Transverse colon (tissue), 4 donors: ENCODE data around the gene CDKN2B-AS1. TPM values are rescaled to one million over a fixed set of nuclear protein-coding genes. Genes with fewer than 3 reads are reported as not detected.

Source experiments
- DNase-seq: peaks from one replicate; pipeline ENCODE4 v3.0.0-alpha.2; 2019
- H3K27ac ChIP-seq, 4 donors: fragments of 200-600 bp; sonication (generic); 2 replicates each; pipeline ENCODE4 v1.5.1; 2016 to 2018; ENCODE audit warnings: inconsistent platforms in 4 of 4
- H3K27me3 ChIP-seq: fragments of 200-600 bp; sonication (generic); 2 replicates; pipeline ENCODE4 v1.5.1; 2017; ENCODE audit warnings: inconsistent platforms
- H3K36me3 ChIP-seq, 4 donors: fragments of 200-600 bp; sonication (generic); 2 replicates each; pipeline ENCODE4 v1.5.1; 2017 to 2019; ENCODE audit warnings: inconsistent platforms in 4 of 4
- H3K4me1 ChIP-seq, 4 donors: fragments of 200-600 bp; sonication (generic); 2 replicates each; pipeline ENCODE4 v1.5.1; 2017 to 2020; ENCODE audit warnings: inconsistent platforms in 4 of 4
- H3K4me3 ChIP-seq, 4 donors: fragments of 200-600 bp; sonication (generic); 1 replicate in 1 of 4; 2 replicates in 3 of 4; pipeline versions ENCODE4 v1.5.1 to v1.6.1; 2017 to 2019; ENCODE audit warnings: inconsistent platforms in 4 of 4
- H3K9me3 ChIP-seq, 2 donors: fragments of 200-600 bp; sonication (generic); 2 replicates each; pipeline ENCODE4 v1.5.1; 2017 to 2019; ENCODE audit warnings: inconsistent platforms in 2 of 2
- EP300 ChIP-seq: sonication (generic); formaldehyde crosslinking; IDR thresholded peaks from one replicate; pipeline ENCODE4 v1.6.1; 2017; ENCODE audit warnings: antibody characterized with exemption, low read depth
- POLR2A ChIP-seq: fragments of 450-650 bp; IDR thresholded peaks from one replicate; pipeline ENCODE4 v1.6.1; 2016; ENCODE audit warnings: antibody characterized with exemption, mild to moderate bottlenecking, moderate library complexity
- POLR2AphosphoS5 ChIP-seq, 3 donors: sonication (generic); formaldehyde crosslinking; IDR thresholded peaks; one replicate each; pipeline ENCODE4 v1.6.1; 2016; ENCODE audit warnings: antibody characterized with exemption in 3 of 3
- WGBS, 2 donors: methylation state at CpG; one replicate each; pipeline ENCODE4 v1.1.5; 2018; ENCODE audit warnings: low coverage in 1 of 2; 5-methylcytosine and 5-hydroxymethylcytosine counted together
- in situ Hi-C, 4 donors: fragments of 200-750 bp; cut with MboI; loops; one replicate each; pipeline versions ENCODE4 v1.15.0 to v1.15.1; 2017; ENCODE audit warnings: low sequenced_read_pairs in 3 of 4, low pct_ligation_motif_present in 1 of 4, low pct_unique_long_range_greater_than_20kb in 1 of 4
- intact Hi-C: fragments of 100-400 bp; cut with DNase I; formaldehyde crosslinking; loops from one replicate; pipeline ENCODE4 v1.15.1; 2023; ENCODE audit warnings: low total_unique reads
- total RNA-seq, 4 donors: library from RNA; depleted of rRNA; stranded (reverse); fragments of >200 nt; gene quantifications; one replicate each; pipeline ENCODE4 v1.1.0, GENCODE V29; 2016
- TF ChIP-seq, protein P1 (sequence below), 5 experiments: fragments of 200-600 bp in 3 of 5; fragments of 450-650 bp in 2 of 5; sonication (generic) in 3 of 5; IDR thresholded peaks; 1 replicate in 2 of 5; 2 replicates in 3 of 5; pipeline ENCODE4 v1.5.1; 2016 to 2017; ENCODE audit warnings: antibody characterized with exemption in 5 of 5, inconsistent platforms in 3 of 5, mild to moderate bottlenecking in 2 of 5, moderate library complexity in 1 of 5

CDKN2B-AS1 gene
- total RNA-seq, 4 donors from 2014 or later, result 1.00 to 152 (median 46.0) TPM

DNA sequence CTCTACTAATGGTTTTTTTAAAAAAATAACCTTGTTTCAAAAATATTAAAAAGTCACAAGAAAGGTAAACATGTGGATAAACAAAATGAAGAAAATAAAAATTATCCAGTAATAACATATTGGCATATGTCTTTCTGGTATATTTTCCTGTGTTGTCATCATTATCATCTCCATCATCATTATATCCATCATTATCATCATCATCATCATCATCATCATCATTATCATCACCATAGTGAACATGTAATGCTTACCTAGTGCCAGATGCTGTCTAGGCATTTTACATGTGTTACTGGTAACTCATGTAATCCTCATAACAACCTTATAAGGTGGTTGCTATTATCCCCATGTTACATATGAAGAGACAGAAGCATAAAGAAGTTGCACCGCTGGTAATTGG, 126.0 kb downstream of the CDKN2B-AS1 start:
- no peaks in the 10 kb centered on the region for H3K9me3 ChIP-seq
- H3K36me3 ChIP-seq, result no peaks in the 10 kb centered on the region
- H3K27me3 ChIP-seq, result no peaks in the 10 kb centered on the region
- in situ Hi-C loops, result no loop called here
- no peak overlapping the region for H3K4me3 ChIP-seq
- intact Hi-C loops, result no loop called here
- H3K27ac ChIP-seq, result no peak overlapping the region
- 76 to 100% methylated on average over 1 of the region's 1 CpG for WGBS, 2 donors
- no peak for TF ChIP-seq POLR2AphosphoS5 (IDR thresholded peaks at IDR 0.05)
- TF ChIP-seq EP300, result no peak
- TF ChIP-seq, protein P1, sequence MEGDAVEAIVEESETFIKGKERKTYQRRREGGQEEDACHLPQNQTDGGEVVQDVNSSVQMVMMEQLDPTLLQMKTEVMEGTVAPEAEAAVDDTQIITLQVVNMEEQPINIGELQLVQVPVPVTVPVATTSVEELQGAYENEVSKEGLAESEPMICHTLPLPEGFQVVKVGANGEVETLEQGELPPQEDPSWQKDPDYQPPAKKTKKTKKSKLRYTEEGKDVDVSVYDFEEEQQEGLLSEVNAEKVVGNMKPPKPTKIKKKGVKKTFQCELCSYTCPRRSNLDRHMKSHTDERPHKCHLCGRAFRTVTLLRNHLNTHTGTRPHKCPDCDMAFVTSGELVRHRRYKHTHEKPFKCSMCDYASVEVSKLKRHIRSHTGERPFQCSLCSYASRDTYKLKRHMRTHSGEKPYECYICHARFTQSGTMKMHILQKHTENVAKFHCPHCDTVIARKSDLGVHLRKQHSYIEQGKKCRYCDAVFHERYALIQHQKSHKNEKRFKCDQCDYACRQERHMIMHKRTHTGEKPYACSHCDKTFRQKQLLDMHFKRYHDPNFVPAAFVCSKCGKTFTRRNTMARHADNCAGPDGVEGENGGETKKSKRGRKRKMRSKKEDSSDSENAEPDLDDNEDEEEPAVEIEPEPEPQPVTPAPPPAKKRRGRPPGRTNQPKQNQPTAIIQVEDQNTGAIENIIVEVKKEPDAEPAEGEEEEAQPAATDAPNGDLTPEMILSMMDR (IDR thresholded peaks at IDR 0.05), result no peak
- TF ChIP-seq POLR2A, result no peak
- DNase-seq, result no peak
- H3K4me1 ChIP-seq, result peaks cover 4 to 50% (median 21%) of the 10 kb centered on the region in 4 donors

DNA sequence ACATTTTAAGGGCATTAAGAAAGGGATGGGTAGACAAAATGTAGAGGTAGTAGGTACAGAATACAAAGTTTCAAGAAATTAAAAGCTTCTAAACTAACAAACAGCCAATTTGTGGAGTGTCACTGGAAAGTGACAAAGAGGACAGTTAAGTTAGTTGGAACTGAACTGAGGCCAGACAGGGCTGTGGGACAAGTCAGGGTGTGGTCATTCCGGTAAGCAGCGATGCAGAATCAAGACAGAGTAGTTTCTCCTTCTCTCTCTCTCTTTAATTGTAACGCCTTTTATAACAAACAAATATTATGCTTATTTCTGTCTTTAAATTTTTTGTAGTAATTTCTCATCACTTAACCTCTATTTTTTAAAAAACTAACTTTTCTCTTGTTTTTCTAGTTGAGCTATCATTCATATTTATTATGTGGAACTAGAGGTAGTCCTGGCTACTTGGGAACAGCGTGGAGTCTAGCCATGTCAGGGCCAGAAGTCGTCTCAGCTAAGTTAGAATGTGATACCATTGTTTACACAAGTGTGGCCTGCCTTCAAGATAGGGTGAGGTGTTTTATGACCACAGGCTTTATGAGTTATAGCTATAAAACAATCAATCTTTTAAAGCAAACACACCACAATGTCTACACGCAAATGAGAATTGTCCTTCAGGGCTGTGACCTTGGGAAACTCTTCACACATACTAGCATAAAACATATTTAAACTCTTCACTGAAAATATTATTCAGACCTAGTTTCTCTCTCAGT, 129.8 kb downstream of the CDKN2B-AS1 start:
- in situ Hi-C loops, result loop anchor here in 1 of 4 donors (25.0 kb wide), 1 partner anchor 312 kb away; the partner anchor contains the start of gene MTAP
- WGBS, 2 donors, result 34 to 41% methylated on average over 6 of the region's 6 CpGs
- Histone ChIP-seq H3K36me3 (no peaks in the 10 kb centered on the region), H3K27ac (peak overlapping the region; percentile 59 to 67 (median 64)), H3K9me3 (no peaks in the 10 kb centered on the region), H3K4me1 (peaks cover 0 to 30% (median 9%) of the 10 kb centered on the region in 4 donors), H3K4me3 (no peak overlapping the region), H3K27me3 (no peaks in the 10 kb centered on the region)
- no peak for TF ChIP-seq EP300
- peak in 2 of 3 donors; percentile 23 to 42 for TF ChIP-seq POLR2AphosphoS5 (IDR thresholded peaks at IDR 0.05)
- TF ChIP-seq POLR2A, result peak; percentile 12
- TF ChIP-seq, protein P1 (IDR thresholded peaks at IDR 0.05), result no peak
- intact Hi-C loops, result no loop called here
- peak; percentile 35 for DNase-seq

DNA sequence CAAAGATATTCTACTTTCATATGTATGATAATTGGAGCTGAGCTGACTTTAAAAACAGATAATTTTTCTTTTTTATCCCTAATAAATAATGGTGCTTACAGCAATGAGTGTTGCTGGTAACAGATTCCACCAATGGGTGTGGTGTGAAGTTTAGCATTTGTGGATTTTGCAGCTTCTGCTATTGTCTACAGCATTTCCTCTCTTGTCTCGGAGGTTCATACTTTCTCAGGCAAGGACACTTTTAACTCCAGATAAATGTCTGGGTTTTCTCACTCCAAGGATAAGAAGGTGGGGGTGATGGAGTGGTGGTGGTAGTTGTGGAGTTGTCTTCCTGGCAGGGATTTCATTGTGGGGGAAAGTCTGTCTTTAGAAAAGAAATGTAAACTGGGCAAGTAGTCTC, 134.5 kb downstream of the CDKN2B-AS1 start:
- Histone ChIP-seq H3K9me3 (no peaks in the 10 kb centered on the region), H3K4me3 (no peak overlapping the region), H3K36me3 (no peaks in the 10 kb centered on the region), H3K27ac (no peak overlapping the region), H3K27me3 (no peaks in the 10 kb centered on the region), H3K4me1 (peaks cover 0 to 13% (median 9%) of the 10 kb centered on the region in 4 donors)
- TF ChIP-seq EP300, result no peak
- TF ChIP-seq, protein P1 (IDR thresholded peaks at IDR 0.05), result no peak
- no peak for TF ChIP-seq POLR2A
- TF ChIP-seq POLR2AphosphoS5 (IDR thresholded peaks at IDR 0.05), result no peak
- WGBS, 2 donors, result 18 to 44% methylated on average over 1 of the region's 1 CpG
- intact Hi-C loops, result no loop called here
- in situ Hi-C loops, result loop anchor here in 1 of 4 donors (25.0 kb wide), 1 partner anchor 317 kb away; the partner anchor contains the start of gene MTAP
- DNase-seq, result no peak

DNA sequence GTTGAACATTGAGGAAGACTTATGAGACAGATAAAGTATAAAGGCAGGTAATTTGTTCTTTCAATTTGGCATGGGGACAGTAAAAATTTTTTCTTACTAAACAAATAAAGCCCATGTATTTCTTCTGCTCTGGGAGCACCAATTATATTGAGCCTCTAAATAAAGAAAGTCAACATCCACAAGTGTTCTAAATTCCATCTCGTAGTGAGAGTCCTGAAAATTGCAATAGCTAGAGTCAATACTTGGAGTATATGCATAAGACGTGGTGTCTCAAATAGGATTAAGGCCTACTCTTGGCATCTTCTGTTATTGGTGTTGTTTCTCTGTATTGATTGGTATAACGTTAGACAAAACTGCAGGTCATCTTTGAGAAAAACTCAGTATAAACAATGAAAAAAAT, 135.0 kb downstream of the CDKN2B-AS1 start:
- DNase-seq, result no peak
- 51 to 70% methylated on average over 3 of the region's 3 CpGs for WGBS, 2 donors
- Histone ChIP-seq H3K36me3 (no peaks in the 10 kb centered on the region), H3K4me3 (no peak overlapping the region), H3K27ac (no peak overlapping the region), H3K27me3 (no peaks in the 10 kb centered on the region), H3K4me1 (peaks cover 0 to 9% (median 7%) of the 10 kb centered on the region in 4 donors), H3K9me3 (no peaks in the 10 kb centered on the region)
- TF ChIP-seq, protein P1 (IDR thresholded peaks at IDR 0.05), result no peak
- TF ChIP-seq POLR2A (no peak), EP300 (no peak), POLR2AphosphoS5 (IDR thresholded peaks at IDR 0.05) (no peak)
- intact Hi-C loops (no loop called here), in situ Hi-C loops (loop anchor here in 1 of 4 donors (25.0 kb wide), 1 partner anchor 317 kb away; the partner anchor contains the start of gene MTAP)
